Measurements from ENCODE around the gene PCNT.
A peak's percentile ranks its signal among the peaks of the same experiment; 100 is the strongest.
"Not testable (repeated sequence)": the region's sequence is repeated elsewhere in the genome, so short reads cannot be mapped to it uniquely, and the experiment has no call there.

The PCNT gene

DNA sequence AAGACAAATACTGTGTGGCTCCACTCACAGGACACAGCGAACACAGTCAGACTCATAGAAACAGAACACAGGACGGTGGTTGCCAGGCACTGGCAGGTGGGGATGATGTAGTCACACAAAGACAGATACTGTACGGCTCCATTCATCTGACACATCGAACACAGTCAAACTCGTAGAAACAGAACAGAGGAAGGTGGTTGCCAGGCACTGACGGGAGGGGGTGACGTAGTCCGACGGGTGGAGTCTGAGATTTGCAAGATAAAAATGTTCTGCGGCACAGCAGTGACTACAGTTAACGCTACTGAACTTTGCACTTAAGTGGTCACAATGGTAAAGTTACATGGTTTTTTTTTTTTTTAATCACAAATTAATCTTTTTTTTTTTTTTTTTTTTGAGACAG, 19.0 kb upstream of the PCNT start:
- DNase-seq: no peak

DNA sequence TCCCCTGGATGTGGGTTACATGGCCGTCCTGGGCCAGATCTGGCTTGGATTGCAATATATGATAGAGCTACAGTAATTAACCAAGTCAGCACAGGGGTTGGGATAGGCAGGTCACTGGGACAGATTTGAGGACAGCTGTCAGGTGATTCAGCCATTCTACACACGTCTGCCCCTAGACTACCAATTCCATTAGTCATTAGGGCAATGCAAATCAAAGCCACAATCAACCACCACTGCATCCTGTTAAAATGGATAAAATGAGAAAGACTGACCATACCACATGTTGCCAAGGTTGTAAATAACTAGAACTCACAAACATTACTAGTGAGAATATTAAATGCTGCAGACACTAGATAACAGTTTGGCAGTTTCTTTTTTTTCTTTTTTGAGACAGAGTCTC, 16.3 kb upstream of the PCNT start:
- peak; percentile 24 for DNase-seq

DNA sequence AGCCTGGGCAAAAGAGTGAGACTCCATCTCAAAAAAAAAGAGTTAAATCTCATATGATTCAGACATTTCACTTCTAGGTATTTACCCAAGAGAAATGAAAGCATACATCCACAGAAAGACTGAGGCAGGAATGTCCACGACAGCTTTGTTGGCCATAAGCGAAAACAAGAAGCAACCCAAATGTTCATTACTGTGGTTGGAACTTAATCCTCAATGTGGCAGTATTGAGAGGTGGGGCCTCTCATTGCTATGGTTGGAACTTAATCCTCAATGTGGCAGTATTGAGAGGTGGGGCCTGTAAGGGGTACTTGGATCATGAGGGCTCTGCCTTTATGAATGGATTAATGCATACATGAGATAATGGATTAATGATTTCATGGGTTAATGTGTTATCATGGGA, 15.5 kb upstream of the PCNT start:
- no peak for DNase-seq

DNA sequence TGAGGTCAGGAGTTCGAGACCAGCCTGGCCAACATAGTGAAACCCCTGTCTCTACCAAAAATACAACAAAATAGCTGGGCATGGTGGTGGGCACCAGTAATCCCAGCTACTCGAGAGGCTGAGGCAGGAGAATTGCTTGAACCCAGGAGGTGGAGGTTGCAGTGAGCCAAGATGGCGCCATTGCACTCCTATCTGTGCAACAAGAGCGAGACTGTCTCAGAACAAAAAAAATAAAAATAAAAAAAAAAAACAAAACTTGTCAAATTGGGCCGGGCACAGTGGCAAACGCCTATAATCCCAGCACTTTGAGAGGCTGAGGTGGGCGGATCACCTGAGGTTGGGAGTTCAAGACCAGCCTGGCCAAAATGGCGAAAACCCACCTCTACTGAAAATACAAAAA, 13.7 kb upstream of the PCNT start:
- not testable (repeated sequence) for DNase-seq

DNA sequence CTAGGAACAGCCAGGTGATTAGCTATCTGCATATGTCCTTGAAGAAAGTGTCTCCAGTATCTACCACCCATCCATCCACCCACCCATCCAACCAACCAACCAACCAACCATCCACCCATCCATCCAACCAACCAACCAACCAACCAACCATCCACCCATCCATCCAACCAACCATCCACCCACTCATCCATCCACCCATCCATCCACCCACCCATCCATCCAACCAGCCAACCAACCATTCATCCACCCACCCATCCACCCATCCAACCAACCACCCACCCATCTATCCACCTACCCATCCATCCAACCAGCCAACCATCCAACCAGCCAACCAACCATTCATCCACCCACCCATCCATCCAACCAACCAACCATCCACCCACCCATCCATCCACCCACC, 12.4 kb upstream of the PCNT start:
- no peak for DNase-seq

DNA sequence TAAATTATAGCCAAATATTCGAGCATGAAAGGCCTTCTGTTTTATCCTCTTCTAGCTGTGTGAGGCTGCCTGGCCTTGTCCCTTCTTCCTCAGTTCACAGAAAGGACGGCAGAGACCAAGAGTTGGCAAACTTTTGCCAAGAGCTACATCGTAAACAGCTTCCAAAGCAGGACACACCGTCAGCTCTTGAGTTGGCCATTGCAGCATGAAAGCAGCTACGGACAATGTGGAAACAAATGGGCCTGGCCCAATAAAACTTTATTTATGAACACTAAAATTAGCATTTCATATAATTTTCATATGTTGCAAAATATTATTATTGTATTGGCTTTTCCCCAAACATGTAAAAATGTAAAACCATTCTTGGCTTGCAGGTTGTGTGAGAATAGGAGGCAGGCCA, 11.0 kb upstream of the PCNT start:
- DNase-seq: no peak

DNA sequence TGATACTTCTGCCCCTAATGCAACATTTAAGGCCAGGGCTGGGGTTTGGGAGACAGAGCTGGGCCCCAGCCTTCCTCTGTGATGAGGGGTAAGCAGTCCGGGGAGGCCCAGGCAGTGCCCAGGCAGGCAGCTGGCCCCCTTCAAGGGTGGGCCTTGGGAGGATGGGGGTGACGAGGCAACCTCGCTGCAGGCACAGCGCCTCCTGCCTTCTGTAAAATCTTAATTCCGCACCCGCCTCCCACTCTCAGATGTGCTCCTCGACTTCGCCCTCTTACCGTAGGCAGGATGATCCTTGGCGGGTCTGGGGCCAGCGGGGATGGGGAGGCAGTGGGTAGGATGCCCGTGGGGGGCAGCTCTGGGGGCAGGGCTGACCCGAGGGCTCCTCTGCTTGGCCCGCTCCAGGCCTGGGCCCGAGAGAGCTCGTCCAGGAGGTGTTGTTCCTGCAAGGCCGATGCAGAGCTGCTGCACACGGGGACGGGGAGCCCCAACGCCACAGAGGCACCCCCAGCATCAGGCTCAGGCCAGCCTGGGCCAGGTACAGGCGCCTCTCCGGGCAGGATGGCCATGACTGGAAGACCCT, 9.4 kb upstream of the PCNT start:
- DNase-seq: no peak

DNA sequence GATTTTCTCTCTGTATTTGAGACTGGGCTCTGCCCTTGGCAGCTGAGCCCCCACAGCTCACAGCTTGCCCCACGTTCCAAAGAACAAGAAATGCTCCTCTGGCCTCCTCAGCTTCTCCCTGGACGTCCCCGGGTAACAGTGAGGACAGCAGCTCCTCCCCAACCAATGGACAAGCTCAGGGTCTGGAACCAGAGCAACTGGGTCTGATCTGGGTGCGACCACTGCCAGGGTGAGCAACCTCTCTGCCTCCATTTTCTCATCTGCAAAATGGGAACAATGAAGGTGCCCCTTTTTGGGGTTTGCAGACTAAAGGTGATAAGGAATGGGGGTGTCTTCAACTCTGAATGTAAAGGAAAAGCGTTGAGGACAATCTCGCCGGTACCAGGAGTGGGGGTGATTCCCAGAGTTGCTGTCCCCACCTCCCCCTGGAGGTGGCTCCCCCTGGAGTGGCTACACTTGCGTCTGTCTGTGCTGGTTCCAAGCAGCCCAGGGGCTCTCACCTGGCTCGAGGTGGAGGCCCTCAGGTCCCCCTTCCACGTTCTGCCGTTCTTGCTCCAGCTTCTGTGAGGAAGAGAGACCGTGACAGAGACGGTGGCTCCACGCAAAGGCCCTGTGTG, 7.1 kb upstream of the PCNT start:
- DNase-seq: no peak

DNA sequence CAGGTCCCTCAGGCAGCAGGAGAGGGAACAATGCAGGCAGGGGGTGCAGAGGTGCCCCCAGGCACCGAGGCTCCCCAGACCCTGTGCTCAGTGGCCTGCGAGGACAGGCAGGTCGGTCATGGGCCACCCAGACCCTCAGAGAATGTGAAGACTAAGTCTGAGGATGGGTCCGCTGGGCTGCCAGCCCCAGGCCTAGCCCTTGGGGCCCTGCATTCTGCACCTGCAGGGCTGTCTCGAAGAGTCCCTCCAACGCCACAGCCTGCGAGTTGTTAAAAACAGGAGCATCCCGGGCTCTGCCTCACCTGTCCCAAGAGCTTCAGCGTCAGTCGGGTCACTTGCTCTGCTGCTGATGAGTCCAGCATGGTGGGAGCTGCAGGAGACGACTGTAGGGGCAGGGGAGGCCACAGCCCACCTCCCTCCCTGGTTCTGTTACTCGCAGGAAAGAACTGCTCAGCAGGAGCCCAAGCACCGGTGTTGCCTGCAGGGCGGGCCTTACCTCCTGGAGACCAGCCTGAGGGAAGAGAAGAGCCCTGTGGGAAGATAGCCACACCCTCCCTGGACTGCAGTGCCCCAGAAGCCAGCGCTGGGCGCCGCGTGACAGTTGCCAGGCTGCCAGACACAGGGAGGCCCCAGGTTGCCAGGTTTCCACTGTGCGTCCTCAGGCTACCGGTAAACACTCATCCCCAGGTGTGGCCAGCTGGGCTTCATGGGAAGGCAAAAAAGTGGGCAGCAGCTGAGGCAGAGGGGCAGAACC, 6.1 kb upstream of the PCNT start:
- no peak for DNase-seq

DNA sequence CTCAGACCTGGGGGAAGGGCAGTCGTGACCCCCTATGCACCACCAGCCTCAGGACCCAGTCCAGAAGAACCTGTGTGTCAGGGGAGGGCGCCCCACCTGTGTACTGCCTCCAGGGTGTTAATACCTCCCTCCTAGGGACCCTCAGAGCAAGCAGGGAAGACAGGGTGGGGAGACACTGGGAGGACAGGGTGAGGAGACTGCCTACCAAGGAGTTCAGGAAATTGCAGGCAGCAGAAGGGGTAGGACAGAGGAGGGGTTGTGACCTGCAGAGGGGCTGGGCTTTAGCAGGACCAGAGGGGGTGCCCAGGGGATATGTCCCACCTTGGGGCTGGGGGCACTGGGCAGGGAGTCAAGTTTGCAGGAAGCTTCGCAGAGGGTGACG, 5.5 kb upstream of the PCNT start:
- DNase-seq: no peak

DNA sequence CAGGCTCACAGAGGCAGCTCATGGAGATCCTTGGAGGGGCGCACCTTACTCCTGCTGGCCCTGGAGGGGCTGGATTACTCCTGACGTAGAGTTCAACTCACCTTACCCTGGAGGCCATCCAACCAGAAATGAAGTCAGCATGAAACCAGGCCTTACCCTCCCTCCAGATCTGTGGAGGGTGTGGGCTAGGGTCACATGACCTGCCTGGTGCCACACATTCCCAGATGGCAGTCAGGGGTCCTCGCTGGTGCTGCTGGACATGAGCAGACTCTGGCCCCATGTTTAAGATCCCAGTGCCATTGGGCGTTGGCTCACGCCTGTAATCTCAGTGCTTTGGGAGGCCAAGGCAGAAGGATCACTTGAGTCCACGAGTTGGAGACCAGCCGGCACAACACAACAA, 4.8 kb upstream of the PCNT start:
- no peak for DNase-seq

DNA sequence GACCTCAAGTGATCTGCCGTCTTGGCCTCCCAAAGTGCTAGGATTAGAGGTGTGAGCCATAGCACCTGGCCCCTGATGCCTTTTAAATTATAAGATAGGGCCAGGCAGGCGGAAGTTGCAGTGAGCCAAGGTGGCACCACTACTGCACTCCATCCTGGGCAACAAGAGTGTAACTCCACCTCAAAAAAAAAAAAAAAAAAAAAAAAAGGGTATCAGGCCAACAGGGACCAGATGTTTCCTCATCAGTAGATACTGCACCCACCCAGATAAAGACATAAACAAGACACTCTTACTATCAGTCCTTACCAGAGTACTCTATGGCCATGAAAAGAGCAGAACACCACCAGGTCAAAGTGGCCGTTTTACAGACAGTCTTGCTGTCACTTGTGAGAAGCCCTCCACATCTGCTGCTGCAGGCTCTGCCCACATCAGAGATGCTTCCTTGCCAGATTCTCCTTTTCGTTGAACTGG, 3.6 kb upstream of the PCNT start:
- no peak for DNase-seq

DNA sequence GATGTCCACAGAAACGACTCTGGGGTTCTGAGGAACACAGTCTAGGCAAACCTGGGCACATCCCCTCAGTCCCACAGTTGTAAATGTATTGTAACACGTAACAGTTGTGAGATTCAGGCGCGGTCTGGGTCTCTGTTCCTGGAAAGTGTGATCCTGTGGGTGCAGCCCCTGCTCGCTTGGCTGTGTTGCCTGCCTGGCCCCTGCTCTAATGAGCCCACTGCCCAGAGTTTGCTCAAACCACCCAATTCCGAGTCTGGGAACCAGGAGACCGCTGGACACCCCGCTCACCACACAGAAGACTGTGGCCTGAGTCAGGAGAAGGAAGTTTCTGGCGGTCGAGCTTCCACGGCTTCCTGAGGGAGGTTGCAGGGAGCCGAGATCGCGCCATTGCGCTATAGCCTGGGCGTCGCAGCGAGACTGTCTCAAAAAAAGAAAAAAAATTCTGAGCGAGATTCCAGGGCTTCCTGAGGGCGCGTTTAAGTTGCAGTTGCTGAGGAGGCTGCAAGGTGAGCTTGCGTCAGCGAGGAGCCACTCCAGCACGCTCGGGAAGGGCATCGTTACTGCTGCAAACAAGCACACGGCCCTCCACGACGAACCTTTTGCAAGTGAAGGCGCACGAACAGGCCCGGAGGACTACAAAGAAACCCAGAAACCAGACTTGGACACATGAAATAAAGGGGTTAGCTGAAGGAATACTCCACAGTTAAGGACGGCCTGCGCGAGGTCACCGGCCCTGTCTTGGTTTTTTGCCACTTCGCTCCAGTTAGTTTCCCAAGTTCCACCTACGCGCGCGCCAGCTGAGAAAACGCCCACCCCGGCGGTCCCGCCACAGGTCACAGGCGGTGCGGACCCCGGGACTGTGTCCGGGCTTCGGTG, 1.4 kb upstream of the PCNT start:
- DNase-seq: no peak

DNA sequence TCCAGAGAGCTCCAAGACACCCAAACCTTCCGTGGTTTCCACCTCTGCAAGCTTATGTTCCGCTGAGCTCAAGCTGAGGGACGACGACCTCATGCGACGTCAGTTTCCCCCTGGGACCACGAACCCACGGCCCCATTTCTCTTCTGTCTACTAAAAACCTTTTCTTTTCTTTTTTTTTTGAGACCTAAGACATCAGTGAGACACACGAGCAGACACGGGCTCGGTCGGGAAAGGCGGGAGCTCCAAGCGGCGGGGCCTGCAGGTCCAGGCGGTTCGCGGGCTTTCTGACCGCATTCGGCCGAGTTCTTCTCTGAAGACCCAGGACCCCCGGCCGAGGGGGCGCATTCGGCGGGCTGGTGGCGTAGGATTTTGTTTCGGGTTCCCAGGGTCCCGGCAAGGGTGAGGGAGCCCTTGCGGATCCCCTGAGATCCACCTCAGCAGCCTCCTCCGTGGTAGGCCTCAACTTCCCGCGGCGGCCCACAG, 688 bp upstream of the PCNT start:
- no peak for DNase-seq

DNA sequence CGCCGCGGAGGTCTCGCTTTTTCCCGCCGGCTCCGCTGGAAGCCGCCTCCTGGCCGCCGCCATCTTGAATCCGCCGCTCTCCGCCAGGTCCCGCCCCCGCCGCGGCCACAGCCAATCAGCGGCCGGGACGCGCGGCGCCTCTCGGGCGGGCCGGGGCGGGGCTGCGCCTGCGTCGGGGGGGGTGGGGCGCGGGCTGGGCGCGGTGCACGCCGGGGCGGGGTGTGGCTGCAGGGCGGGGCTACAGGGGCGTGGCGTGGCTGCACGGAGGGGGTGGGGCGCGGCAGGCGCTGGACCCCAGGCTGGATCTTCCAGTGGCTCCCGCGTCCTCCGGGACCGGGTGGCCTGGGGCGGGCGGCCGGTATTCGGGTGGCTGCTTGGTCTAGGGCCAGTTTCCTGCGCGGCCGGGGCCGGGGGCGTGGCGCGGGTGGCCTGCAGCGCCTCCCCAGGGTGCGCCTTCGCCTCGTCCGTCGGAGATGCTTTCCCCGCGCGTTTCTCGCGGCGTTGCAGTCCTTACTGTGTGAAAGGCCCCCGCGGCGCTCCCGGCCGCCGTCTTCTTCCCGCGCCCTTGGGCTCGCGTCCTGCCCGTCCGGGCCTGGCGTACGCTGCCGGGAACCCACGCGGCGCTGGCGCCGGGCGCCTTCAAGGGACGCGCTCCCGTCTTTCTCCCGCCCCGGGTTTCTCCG, 575 bp downstream of the PCNT start:
- peak; percentile 54 for DNase-seq

DNA sequence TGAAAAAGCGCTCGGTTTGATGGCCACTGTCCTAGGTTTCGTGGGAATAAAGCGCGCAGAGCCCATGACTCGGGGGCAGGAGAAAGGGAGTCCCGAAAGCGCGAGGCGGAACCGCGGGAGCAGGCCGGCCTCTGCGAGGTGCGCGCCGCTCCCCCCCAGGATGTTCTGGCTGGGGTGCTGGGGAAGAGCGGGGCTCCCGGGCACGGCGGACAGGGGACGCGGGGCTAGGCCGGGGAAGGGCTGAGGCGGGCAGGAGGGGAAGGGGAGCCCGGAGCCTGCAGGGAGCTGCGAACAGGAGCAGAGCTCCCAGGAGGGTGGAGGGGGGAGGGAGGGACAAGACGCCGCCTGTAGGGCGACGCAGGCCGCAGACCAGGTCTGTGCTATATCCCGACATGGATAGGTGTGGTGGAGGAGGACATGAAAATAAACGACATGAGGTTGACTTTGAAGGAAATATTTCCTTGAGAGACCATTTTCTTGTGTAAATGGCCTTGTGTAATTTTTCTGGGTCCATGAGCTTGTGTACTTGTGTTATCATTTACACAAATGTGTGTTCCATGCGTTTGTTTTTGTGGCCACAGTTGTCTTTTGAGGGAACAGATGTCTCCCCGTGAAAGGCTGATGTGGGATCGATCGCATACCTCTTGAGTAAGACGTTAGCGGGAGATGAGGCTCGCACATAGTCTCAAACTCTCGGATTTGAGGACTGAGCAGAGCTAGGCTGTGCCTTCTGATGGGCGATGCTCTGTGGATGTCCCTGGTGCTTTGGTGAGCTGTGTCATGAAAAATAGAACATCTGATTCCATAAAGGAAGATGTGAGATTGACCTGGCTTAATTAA, 1.3 kb downstream of the PCNT start:
- peak; percentile 43 for DNase-seq

DNA sequence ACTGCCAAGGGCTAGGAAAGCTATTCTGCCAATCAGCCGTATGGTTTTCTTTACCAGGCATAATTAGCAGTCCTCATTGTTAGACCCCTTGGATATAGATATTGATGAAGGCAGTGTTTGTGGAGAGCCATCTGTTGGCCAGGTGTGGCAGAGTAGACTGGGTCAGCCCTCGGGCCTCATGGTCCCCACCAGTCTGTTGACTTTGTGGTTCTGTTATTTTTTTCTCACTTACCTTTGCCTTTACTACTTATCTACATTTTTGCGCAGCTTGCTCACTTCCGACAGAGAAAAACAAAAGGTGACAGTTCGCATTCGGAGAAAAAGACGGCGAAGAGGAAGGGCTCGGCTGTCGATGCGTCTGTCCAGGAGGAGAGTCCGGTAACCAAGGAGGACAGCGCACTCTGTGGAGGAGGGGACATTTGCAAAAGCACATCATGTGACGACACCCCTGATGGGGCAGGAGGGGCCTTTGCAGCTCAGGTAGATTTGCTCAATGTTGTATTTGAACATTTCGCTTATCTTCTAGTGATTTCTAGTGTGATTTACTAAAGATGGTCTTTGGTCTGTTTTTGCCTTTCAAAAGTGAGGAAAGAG, 2.3 kb downstream of the PCNT start:
- DNase-seq: no peak

DNA sequence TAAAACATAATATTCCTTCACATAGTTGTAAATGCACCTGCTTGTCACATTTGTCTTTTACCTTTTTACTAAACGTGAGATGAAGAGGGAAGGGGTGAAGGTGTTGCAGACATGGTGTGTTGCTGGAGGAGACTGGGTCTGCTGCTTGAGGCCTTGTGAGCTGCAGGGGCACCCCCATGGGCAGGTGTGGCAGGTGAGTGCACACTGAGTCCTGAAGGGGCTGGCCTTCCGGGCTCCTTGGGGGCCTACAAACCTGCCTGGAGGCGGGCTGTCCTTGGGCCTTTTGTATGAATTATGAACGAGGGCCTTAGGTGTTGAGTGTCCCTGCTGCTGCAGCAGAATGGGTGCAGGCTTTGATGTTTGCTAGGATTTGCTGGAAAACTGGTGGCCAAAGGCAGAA, 3.8 kb downstream of the PCNT start:
- no peak for DNase-seq

DNA sequence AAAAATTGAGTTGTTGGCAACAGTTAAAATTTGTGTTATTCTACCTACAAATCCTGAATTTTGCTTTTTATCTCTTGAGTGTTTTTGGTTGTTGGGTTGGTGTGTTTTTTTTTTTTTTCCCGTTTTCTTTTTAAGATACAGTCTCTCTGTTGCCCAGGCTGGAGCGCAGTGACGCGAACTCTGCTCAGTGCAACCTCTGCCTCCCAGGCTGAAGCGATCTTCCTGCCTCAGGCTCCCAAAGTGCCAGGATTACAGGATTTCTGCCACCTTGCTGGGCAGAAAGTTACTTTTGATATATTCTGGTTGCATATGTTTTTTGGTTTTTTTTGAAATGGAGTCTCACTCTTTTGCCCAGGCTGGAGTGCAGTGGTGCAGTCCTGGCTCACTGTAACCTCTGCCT, 4.2 kb downstream of the PCNT start:
- DNase-seq: no peak

DNA sequence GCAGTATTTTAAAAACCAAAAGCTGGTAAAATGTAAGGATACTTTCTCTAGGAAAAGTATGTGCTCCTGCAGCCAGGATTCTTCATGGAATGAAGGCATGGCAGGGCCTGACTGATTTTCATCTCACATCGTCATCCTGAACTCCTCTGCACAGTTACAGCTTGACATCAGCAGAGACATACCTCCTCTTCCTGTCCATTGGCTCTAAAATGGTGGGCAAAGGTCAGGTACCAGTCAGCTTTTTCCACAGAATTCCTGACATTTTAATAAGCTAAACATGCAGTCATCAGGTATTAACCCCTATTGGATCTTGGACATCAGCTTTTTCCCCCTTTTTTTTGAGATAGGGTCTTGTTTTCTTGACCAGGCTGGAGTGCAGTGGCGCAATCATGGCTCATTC, 5.8 kb downstream of the PCNT start:
- no peak for DNase-seq

All from NCI-H226 (cell line).